Measurements from ENCODE around the gene USP9X.
"Not testable (repeated sequence)": the region's sequence is repeated elsewhere in the genome, so short reads cannot be mapped to it uniquely, and the experiment has no call there.

Gene USP9X

GRCh38 chrX:41133551-41133950 is 48.3 kb downstream of the USP9X start:
- DNase-seq, result no peak

GRCh38 chrX:41137589-41137988 is 52.3 kb downstream of the USP9X start:
- no peak for DNase-seq

GRCh38 chrX:41142130-41142910 is 57.1 kb downstream of the USP9X start:
- no peak for DNase-seq

GRCh38 chrX:41144873-41145272 is 59.6 kb downstream of the USP9X start:
- DNase-seq, result no peak

- DNase-seq, result no peak
These were observed 60.8 kb downstream of the USP9X start for GRCh38 chrX:41145920-41146608.

GRCh38 chrX:41148553-41148952 is 63.3 kb downstream of the USP9X start:
- no peak for DNase-seq

GRCh38 chrX:41150043-41150442 is 64.8 kb downstream of the USP9X start:
- DNase-seq, result no peak

- DNase-seq, result not testable (repeated sequence)
These were observed 66.5 kb downstream of the USP9X start for GRCh38 chrX:41151726-41152125.

- DNase-seq, result no peak
These were observed 67.0 kb downstream of the USP9X start for GRCh38 chrX:41152221-41152620.

GRCh38 chrX:41153448-41153847 is 68.2 kb downstream of the USP9X start:
- no peak for DNase-seq

- no peak for DNase-seq
These were observed 68.7 kb downstream of the USP9X start for GRCh38 chrX:41153957-41154356.

GRCh38 chrX:41164449-41164848 is 79.2 kb downstream of the USP9X start:
- DNase-seq, result peak; percentile 1

- no peak for DNase-seq
These were observed 82.6 kb downstream of the USP9X start for GRCh38 chrX:41167888-41168287.

GRCh38 chrX:41176263-41176662 is 91.0 kb downstream of the USP9X start:
- no peak for DNase-seq

GRCh38 chrX:41177297-41177696 is 92.1 kb downstream of the USP9X start:
- DNase-seq, result no peak

- DNase-seq, result no peak
These were observed 93.0 kb downstream of the USP9X start for GRCh38 chrX:41178201-41178600.

- peak; percentile 2 for DNase-seq
These were observed 95.1 kb downstream of the USP9X start for GRCh38 chrX:41180194-41180908.

- no peak for DNase-seq
These were observed 99.1 kb downstream of the USP9X start for GRCh38 chrX:41184312-41184711.

- not testable (repeated sequence) for DNase-seq
These were observed 101.7 kb downstream of the USP9X start for GRCh38 chrX:41186946-41187345.

GRCh38 chrX:41189156-41189555 is 103.9 kb downstream of the USP9X start:
- no peak for DNase-seq

- no peak for DNase-seq
These were observed 107.6 kb downstream of the USP9X start for GRCh38 chrX:41192880-41193279.

GRCh38 chrX:41198410-41198809 is 113.2 kb downstream of the USP9X start:
- no peak for DNase-seq

GRCh38 chrX:41200785-41201184 is 115.5 kb downstream of the USP9X start:
- no peak for DNase-seq

- no peak for DNase-seq
These were observed 124.6 kb downstream of the USP9X start for GRCh38 chrX:41209853-41210252.

Measured in NCI-H1105 (cell line).